HG03520 (cell line): ENCODE results near the gene PLK3.
"Not testable (repeated sequence)": the region's sequence is repeated elsewhere in the genome, so short reads cannot be mapped to it uniquely, and the experiment has no call there.

Source experiments
- ATAC-seq: cut with Tn5 transposase; IDR thresholded peaks from one replicate; pipeline ENCODE4 v1.9.1; 2021; ENCODE audit warnings: mild to moderate bottlenecking, moderate library complexity; ENCODE audit not compliant: unreplicated experiment

The PLK3 gene

GRCh38 chr1:44786841-44787426, 13.2 kb upstream of the PLK3 start:
- no peak for ATAC-seq

GRCh38 chr1:44787506-44787905, 12.7 kb upstream of the PLK3 start:
- ATAC-seq = no peak

- ATAC-seq = no peak
Measured at GRCh38 chr1:44788120-44788860, 11.9 kb upstream of the PLK3 start, which contains the start of gene BEST4. Gene BEST4 (minus strand): TSS chr1:44788170. CDS start chr1:44787705, 465 bp downstream.

- no peak for ATAC-seq
Measured at GRCh38 chr1:44790968-44791801, 9.0 kb upstream of the PLK3 start.

- ATAC-seq = no peak
Measured at GRCh38 chr1:44792736-44793502, 7.3 kb upstream of the PLK3 start.

GRCh38 chr1:44797886-44798285, 2.3 kb upstream of the PLK3 start:
- not testable (repeated sequence) for ATAC-seq

- no peak for ATAC-seq
Measured at GRCh38 chr1:44798481-44799365, 1.5 kb upstream of the PLK3 start.

GRCh38 chr1:44801491-44802305, 1.5 kb downstream of the PLK3 start:
- ATAC-seq = no peak

GRCh38 chr1:44802306-44803061, 2.3 kb downstream of the PLK3 start:
- no peak for ATAC-seq

- no peak for ATAC-seq
Measured at GRCh38 chr1:44803062-44803311, 2.8 kb downstream of the PLK3 start.

GRCh38 chr1:44803312-44804095, 3.3 kb downstream of the PLK3 start:
- ATAC-seq = no peak

GRCh38 chr1:44805311-44806024, 5.3 kb downstream of the PLK3 start:
- ATAC-seq = no peak

GRCh38 chr1:44806025-44806703, 6.0 kb downstream of the PLK3 start:
- no peak for ATAC-seq

- no peak for ATAC-seq
Measured at GRCh38 chr1:44806704-44807363, 6.7 kb downstream of the PLK3 start, which contains the start of gene DYNLT4. Gene DYNLT4 (minus strand): TSS chr1:44807351. CDS start chr1:44806668, 683 bp downstream.

- peak; percentile 36 for ATAC-seq
Measured at GRCh38 chr1:44807364-44808062, 7.3 kb downstream of the PLK3 start.
